Measurements from ENCODE around the gene JARID2. TPM values are rescaled to one million over a fixed set of nuclear protein-coding genes. Genes with fewer than 3 reads are reported as not detected.

The JARID2 gene
- total and polyA plus RNA-seq, 2 of the 13 experiments (the other 11 are each of a cell fraction or from before 2014, with no cell fraction given), result 7.5 to 10.3 TPM

DNA sequence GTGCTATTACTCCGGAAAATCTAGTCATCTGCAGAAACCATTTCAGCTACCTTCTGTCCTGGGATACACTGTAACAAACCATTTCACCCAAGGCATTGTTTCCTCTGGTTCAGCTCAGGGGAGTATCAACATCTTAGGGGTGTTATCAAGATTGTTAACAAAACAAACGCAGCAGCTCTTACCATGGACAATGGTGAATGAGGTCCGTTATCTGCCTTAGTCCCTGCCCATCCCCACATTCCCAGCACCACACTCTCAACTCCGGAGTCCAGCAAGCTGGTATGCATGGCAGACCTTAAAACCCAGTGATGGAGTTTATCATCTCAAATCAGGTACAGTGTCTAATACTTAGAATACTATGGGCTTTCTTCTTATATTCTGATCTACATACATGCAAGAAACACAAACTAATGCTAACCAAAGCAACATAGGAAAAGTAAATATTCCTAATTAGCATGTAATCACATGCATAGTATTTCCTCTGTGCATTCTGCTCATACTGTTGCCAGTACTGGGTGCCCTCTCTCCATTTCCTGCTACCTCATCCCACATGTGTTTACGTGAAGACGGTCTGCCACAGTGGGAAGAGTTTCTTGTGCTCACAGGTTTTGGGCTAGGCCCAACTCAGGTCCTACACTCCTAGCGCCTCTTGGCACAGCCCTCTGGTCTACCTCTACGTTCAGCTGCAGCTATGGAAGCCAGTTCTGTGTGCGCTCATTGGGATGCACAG lies 293.1 kb downstream of the JARID2 start:
- intact Hi-C loops (cut with micrococcal nuclease; ENCODE audit: unreplicated experiment), result no loop called here
- no peaks in the 10 kb centered on the region for H4K20me1 ChIP-seq (ENCODE audit: insufficient read depth, low read length)
- H3K4me1 ChIP-seq (ENCODE audit: insufficient read depth, low read length), result peaks cover 12% of the 10 kb centered on the region
- no peaks in the 10 kb centered on the region for H3K36me3 ChIP-seq (replicated peaks in 1 of 2; ENCODE audit: control insufficient read depth in 1 of 2, insufficient read depth in 2 of 2, low read length in 2 of 2)
- in situ Hi-C loops (cut with HindIII; ENCODE audit: extremely low pct_ligation_motif_present, low pct_unique_long_range_greater_than_20kb), result no loop called here
- H3K27me3 ChIP-seq (ENCODE audit: control insufficient read depth in 1 of 2, insufficient read depth in 2 of 2, low read length in 2 of 2), result no peaks in the 10 kb centered on the region
- POLR2A ChIA-PET, result no interaction called here
- no peak for FAIRE-seq
- WGBS (ENCODE audit: low lambda C conversion rate), result 83% methylated on average over 9 of the region's 9 CpGs
- ATAC-seq, result no peak
- H3K9ac ChIP-seq (ENCODE audit: insufficient read depth, low read depth, low read length), result no peak overlapping the region
- H3K9me3 ChIP-seq (ENCODE audit: low read length), result no peaks in the 10 kb centered on the region
- no peaks in the 10 kb centered on the region for H3K79me2 ChIP-seq (ENCODE audit: insufficient read depth, low read length)
- BruUV-seq (replicated peaks), result no TSS peak
- H3K4me2 ChIP-seq (ENCODE audit: low read depth, low read length), result no peak overlapping the region
- CTCF ChIA-PET (ENCODE audit: low intra/inter-chr PET ratio, low total read pairs), result no interaction called here
- no peak overlapping the region for H3K4me3 ChIP-seq (replicated peaks in 1 of 3; ENCODE audit: insufficient read depth in 1 of 3, low read depth in 2 of 3, low read length in 3 of 3)
- DNase-seq (ENCODE audit: low spot score), result no peak
- H2AFZ ChIP-seq (ENCODE audit: low read length), result no peak overlapping the region
- no peak overlapping the region for H3K27ac ChIP-seq (ENCODE audit: extremely low read length, insufficient read depth, low read length)
- TF ChIP-seq ZNF512 (CRISPR knock-in tag; IDR thresholded peaks at IDR 0.05) (no peak), ZNF747 (CRISPR knock-in tag; IDR thresholded peaks at IDR 0.05; ENCODE audit: borderline replicate concordance) (no peak), ZNF737 (CRISPR knock-in tag; IDR thresholded peaks at IDR 0.05; ENCODE audit: borderline replicate concordance) (no peak), HDAC6 (IDR thresholded peaks at IDR 0.05; ENCODE audit: low read depth, low read length) (no peak), NFYB (CRISPR knock-in tag; IDR thresholded peaks at IDR 0.05) (no peak), ARHGAP35 (CRISPR knock-in tag; IDR thresholded peaks at IDR 0.05; ENCODE audit: borderline replicate concordance) (no peak), NPAS2 (CRISPR knock-in tag; IDR thresholded peaks at IDR 0.05; ENCODE audit: borderline replicate concordance) (no peak), ZNF275 (CRISPR knock-in tag; IDR thresholded peaks at IDR 0.05; ENCODE audit: borderline replicate concordance) (no peak), HMGA1 (CRISPR knock-in tag; conservative IDR thresholded peaks at IDR 0.05) (no peak), ZNF513 (CRISPR knock-in tag; conservative IDR thresholded peaks at IDR 0.05) (no peak)
- TF ChIP-seq, protein P1, sequence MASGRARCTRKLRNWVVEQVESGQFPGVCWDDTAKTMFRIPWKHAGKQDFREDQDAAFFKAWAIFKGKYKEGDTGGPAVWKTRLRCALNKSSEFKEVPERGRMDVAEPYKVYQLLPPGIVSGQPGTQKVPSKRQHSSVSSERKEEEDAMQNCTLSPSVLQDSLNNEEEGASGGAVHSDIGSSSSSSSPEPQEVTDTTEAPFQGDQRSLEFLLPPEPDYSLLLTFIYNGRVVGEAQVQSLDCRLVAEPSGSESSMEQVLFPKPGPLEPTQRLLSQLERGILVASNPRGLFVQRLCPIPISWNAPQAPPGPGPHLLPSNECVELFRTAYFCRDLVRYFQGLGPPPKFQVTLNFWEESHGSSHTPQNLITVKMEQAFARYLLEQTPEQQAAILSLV (CRISPR knock-in tag; IDR thresholded peaks at IDR 0.05; ENCODE audit: borderline replicate concordance), result no peak
- TF ChIP-seq, protein P2, sequence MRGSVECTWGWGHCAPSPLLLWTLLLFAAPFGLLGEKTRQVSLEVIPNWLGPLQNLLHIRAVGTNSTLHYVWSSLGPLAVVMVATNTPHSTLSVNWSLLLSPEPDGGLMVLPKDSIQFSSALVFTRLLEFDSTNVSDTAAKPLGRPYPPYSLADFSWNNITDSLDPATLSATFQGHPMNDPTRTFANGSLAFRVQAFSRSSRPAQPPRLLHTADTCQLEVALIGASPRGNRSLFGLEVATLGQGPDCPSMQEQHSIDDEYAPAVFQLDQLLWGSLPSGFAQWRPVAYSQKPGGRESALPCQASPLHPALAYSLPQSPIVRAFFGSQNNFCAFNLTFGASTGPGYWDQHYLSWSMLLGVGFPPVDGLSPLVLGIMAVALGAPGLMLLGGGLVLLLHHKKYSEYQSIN (CRISPR knock-in tag; IDR thresholded peaks at IDR 0.05; ENCODE audit: borderline replicate concordance), result no peak
- TF ChIP-seq, protein P3, sequence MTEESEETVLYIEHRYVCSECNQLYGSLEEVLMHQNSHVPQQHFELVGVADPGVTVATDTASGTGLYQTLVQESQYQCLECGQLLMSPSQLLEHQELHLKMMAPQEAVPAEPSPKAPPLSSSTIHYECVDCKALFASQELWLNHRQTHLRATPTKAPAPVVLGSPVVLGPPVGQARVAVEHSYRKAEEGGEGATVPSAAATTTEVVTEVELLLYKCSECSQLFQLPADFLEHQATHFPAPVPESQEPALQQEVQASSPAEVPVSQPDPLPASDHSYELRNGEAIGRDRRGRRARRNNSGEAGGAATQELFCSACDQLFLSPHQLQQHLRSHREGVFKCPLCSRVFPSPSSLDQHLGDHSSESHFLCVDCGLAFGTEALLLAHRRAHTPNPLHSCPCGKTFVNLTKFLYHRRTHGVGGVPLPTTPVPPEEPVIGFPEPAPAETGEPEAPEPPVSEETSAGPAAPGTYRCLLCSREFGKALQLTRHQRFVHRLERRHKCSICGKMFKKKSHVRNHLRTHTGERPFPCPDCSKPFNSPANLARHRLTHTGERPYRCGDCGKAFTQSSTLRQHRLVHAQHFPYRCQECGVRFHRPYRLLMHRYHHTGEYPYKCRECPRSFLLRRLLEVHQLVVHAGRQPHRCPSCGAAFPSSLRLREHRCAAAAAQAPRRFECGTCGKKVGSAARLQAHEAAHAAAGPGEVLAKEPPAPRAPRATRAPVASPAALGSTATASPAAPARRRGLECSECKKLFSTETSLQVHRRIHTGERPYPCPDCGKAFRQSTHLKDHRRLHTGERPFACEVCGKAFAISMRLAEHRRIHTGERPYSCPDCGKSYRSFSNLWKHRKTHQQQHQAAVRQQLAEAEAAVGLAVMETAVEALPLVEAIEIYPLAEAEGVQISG (CRISPR knock-in tag; IDR thresholded peaks at IDR 0.05), result no peak

All from HepG2 (cell line).